ENCODE measurements around the gene THADA. TPM values are rescaled to one million over a fixed set of nuclear protein-coding genes. Genes with fewer than 3 reads are reported as not detected.

THADA gene
- total RNA-seq, 1 experiment from 2014 or later: 20.1 TPM

- Histone ChIP-seq H3K4me1 (ENCODE audit: insufficient read depth, low read length) (no peaks in the 10 kb centered on the region), H2BK12ac (ENCODE audit: insufficient read length, low read depth, low read length) (no peak overlapping the region), H4K8ac (replicated peaks; ENCODE audit: insufficient read length, low read depth, low read length) (no peak overlapping the region), H3K27me3 (ENCODE audit: insufficient read depth, low read length) (no peaks in the 10 kb centered on the region), H2BK120ac (ENCODE audit: low read depth, low read length, poor library complexity, severe bottlenecking) (no peak overlapping the region), H3K9ac (ENCODE audit: extremely low read depth, insufficient read length, low read length) (no peak overlapping the region), H3K4me2 (ENCODE audit: insufficient read depth, insufficient read length, low read length) (no peak overlapping the region), H3K4ac (ENCODE audit: low read depth, low read length) (no peak overlapping the region), H3K27ac (ENCODE audit: insufficient read length, low read depth, low read length) (no peak overlapping the region), H3K23ac (ENCODE audit: insufficient read length, low read depth, low read length) (no peak overlapping the region), H3K18ac (ENCODE audit: insufficient read length, low read depth, low read length) (no peak overlapping the region), H4K5ac (ENCODE audit: insufficient read length, low read depth, low read length) (no peak overlapping the region), H3K14ac (ENCODE audit: insufficient read depth, low read length) (no peak overlapping the region), H2AK5ac (ENCODE audit: insufficient read length, low read length) (no peak overlapping the region), H2BK5ac (ENCODE audit: insufficient read length, low read length) (no peak overlapping the region), H3T11ph (ENCODE audit: low read length) (no peak overlapping the region), H2BK20ac (ENCODE audit: low read depth, low read length, poor library complexity, severe bottlenecking) (no peak overlapping the region), H3K9me3 (ENCODE audit: control insufficient read depth, low read depth, low read length) (no peaks in the 10 kb centered on the region), H3K79me1 (ENCODE audit: insufficient read depth, low read depth, low read length, poor library complexity, severe bottlenecking) (no peaks in the 10 kb centered on the region), H3K23me2 (ENCODE audit: insufficient read length, low read depth, low read length, poor library complexity, severe bottlenecking) (no peaks in the 10 kb centered on the region), H3K79me2 (ENCODE audit: insufficient read depth, low read length) (no peaks in the 10 kb centered on the region), H4K91ac (ENCODE audit: insufficient read length, low read depth, low read length) (no peak overlapping the region), H4K20me1 (ENCODE audit: control insufficient read depth, insufficient read depth, insufficient read length) (no peaks in the 10 kb centered on the region), H2BK15ac (ENCODE audit: low read depth, low read length) (no peak overlapping the region), H2AFZ (ENCODE audit: low read length) (no peak overlapping the region), H3K56ac (ENCODE audit: insufficient read length, low read depth, low read length) (no peak overlapping the region)
- no CpG with 5 or more reads among the region's 2 CpGs for WGBS (ENCODE audit: extremely low coverage, insufficient read length, low lambda C conversion rate)
- Mint-ChIP-seq H3K27ac (no peak overlapping the region), H3K4me3 (no peak overlapping the region), H3K9me3 (peaks cover 0 to 2% of the 10 kb centered on the region in 2 experiments; a peak in 2 of 5 replicates), H3K27me3 (ENCODE audit: low read depth) (no peaks in the 10 kb centered on the region), H3K4me1 (no peaks in the 10 kb centered on the region; a peak in 1 of 4 replicates), H3K36me3 (ENCODE audit: insufficient read depth in 1 of 3, low read depth in 3 of 3) (peaks cover 4 to 20% (median 8%) of the 10 kb centered on the region in 3 experiments; a peak in 6 of 7 replicates)
- no peak for TF ChIP-seq CTCF (conservative IDR thresholded peaks at IDR 0.05)
- no peak for DNase-seq
Observed at GRCh38 chr2:43430489-43430888, 165.3 kb downstream of the THADA start.

Data from H9 (cell line).